GM23338 (cell line): ENCODE data around the gene ZNRF2. TPM values are rescaled to one million over a fixed set of nuclear protein-coding genes. Genes with fewer than 3 reads are reported as not detected.
A peak's percentile ranks its signal among the peaks of the same experiment; 100 is the strongest.

Source experiments
- ATAC-seq: fragments of 200-7000 bp; cut with Tn5 transposase; 3 replicates; pipeline ENCODE4 v1.9.1; 2020
- DNase-seq: peaks from one replicate; pipeline ENCODE4 v3.0.0-alpha.2; 2015; ENCODE audit warnings: low spot score
- H2AFZ ChIP-seq: fragments of 200-600 bp; sonication (generic); 2 replicates; pipeline ENCODE4 v1.8.0; 2016; ENCODE audit warnings: antibody characterized with exemption, mild to moderate bottlenecking, moderate library complexity
- H3F3A ChIP-seq: fragments of 200-600 bp; sonication (generic); replicated peaks from 2 replicates; pipeline ENCODE4 v1.8.0; 2017; ENCODE audit warnings: antibody characterized with exemption, mixed run types, low read depth
- H3K27ac ChIP-seq: fragments of 200-600 bp; sonication (generic); 2 replicates; pipeline ENCODE4 v1.6.1; 2016; ENCODE audit warnings: low read depth
- H3K27me3 ChIP-seq: fragments of 200-600 bp; sonication (generic); 2 replicates; pipeline ENCODE4 v1.8.0; 2016; ENCODE audit warnings: mild to moderate bottlenecking, mixed run types, moderate library complexity; ENCODE audit not compliant: insufficient read depth
- H3K36me3 ChIP-seq: fragments of 200-600 bp; sonication (generic); 2 replicates; pipeline ENCODE4 v1.8.0; 2016; ENCODE audit warnings: mild to moderate bottlenecking; ENCODE audit not compliant: insufficient read depth
- H3K4me1 ChIP-seq: fragments of 200-600 bp; sonication (generic); 2 replicates; pipeline ENCODE4 v1.8.0; 2016; ENCODE audit warnings: mild to moderate bottlenecking, moderate library complexity; ENCODE audit not compliant: insufficient read depth
- H3K4me2 ChIP-seq: fragments of 200-600 bp; sonication (generic); 2 replicates; pipeline ENCODE4 v1.7.1; 2017; ENCODE audit warnings: mixed run types
- H3K4me3 ChIP-seq: fragments of 200-600 bp; sonication (generic); 2 replicates; pipeline ENCODE4 v1.6.1; 2016; ENCODE audit warnings: mixed run types
- H3K79me2 ChIP-seq: fragments of 200-600 bp; sonication (generic); replicated peaks from 2 replicates; pipeline ENCODE4 v1.8.0; 2017; ENCODE audit warnings: mild to moderate bottlenecking; ENCODE audit not compliant: insufficient read depth
- H3K9me2 ChIP-seq: fragments of 200-600 bp; sonication (generic); 2 replicates; pipeline ENCODE4 v1.8.0; 2017; ENCODE audit not compliant: insufficient read depth
- H4K20me1 ChIP-seq: fragments of 200-600 bp; sonication (generic); replicated peaks from 2 replicates; pipeline ENCODE4 v1.8.0; 2017; ENCODE audit warnings: mild to moderate bottlenecking; ENCODE audit not compliant: insufficient read depth
- H3K27ac Mint-ChIP-seq: 2 replicates; pipeline ENCODE4 v1.8.0; 2020; ENCODE audit warnings: inconsistent platforms, mild to moderate bottlenecking, moderate library complexity, mixed read lengths
- H3K27me3 Mint-ChIP-seq: 3 replicates; pipeline ENCODE4 v1.8.0; 2022; ENCODE audit warnings: low read depth, mild to moderate bottlenecking, moderate library complexity, mixed read lengths, inconsistent platforms; ENCODE audit not compliant: insufficient read depth, poor library complexity
- H3K36me3 Mint-ChIP-seq: 3 replicates; pipeline ENCODE4 v1.8.0; 2021; ENCODE audit warnings: low read depth, mild to moderate bottlenecking, inconsistent platforms, moderate library complexity, mixed read lengths
- H3K4me1 Mint-ChIP-seq: 3 replicates; pipeline ENCODE4 v1.8.0; 2020; ENCODE audit warnings: mild to moderate bottlenecking, inconsistent platforms, mixed read lengths
- H3K4me3 Mint-ChIP-seq: 3 replicates; pipeline ENCODE4 v1.8.0; 2021; ENCODE audit warnings: moderate library complexity, mild to moderate bottlenecking, inconsistent platforms, mixed read lengths
- H3K9me3 Mint-ChIP-seq: 3 replicates; pipeline ENCODE4 v1.8.0; 2020; ENCODE audit warnings: moderate library complexity, mild to moderate bottlenecking, inconsistent platforms, mixed read lengths
- CREB1 ChIP-seq: fragments of 250-450 bp; sonication (Bioruptor Pico); IDR thresholded peaks from 2 replicates; pipeline ENCODE4 v1.5.0; 2020; ENCODE audit warnings: low read depth, mild to moderate bottlenecking, moderate library complexity
- ETS1 ChIP-seq: IDR thresholded peaks from 2 replicates; pipeline ENCODE4 v1.6.1; 2016; ENCODE audit warnings: antibody characterized with exemption
- EZH2phosphoT487 ChIP-seq: fragments of 200-600 bp; sonication (generic); IDR thresholded peaks from one replicate; pipeline ENCODE4 v1.8.1; 2018; ENCODE audit warnings: antibody characterized with exemption; ENCODE audit not compliant: unreplicated experiment
- JUNB ChIP-seq: IDR thresholded peaks from one replicate; pipeline ENCODE4 v1.6.1; 2016; ENCODE audit warnings: antibody characterized with exemption; ENCODE audit not compliant: unreplicated experiment
- NANOG ChIP-seq: IDR thresholded peaks from 2 replicates; pipeline ENCODE4 v1.6.1; 2016; ENCODE audit warnings: antibody characterized with exemption, borderline replicate concordance
- REST ChIP-seq: IDR thresholded peaks from one replicate; pipeline ENCODE4 v1.6.1; 2018; ENCODE audit warnings: antibody characterized with exemption; ENCODE audit not compliant: unreplicated experiment
- STAT1 ChIP-seq: IDR thresholded peaks from one replicate; pipeline ENCODE4 v1.6.1; 2016; ENCODE audit warnings: antibody characterized with exemption; ENCODE audit not compliant: unreplicated experiment
- ZNF114 ChIP-seq: fragments of 250-450 bp; sonication (Bioruptor Pico); IDR thresholded peaks from 2 replicates; pipeline ENCODE4 v1.5.0; 2020; ENCODE audit warnings: mild to moderate bottlenecking, moderate library complexity
- ZNF331 ChIP-seq: fragments of 250-450 bp; sonication (Bioruptor Pico); IDR thresholded peaks from 2 replicates; pipeline ENCODE4 v1.5.0; 2020; ENCODE audit warnings: low read depth, mild to moderate bottlenecking, moderate library complexity
- ZNF462 ChIP-seq: fragments of 250-450 bp; sonication (Bioruptor Pico); IDR thresholded peaks from 2 replicates; pipeline ENCODE4 v1.5.0; 2020; ENCODE audit warnings: mild to moderate bottlenecking, moderate library complexity
- polyA plus RNA-seq: library from polyadenylated mRNA; unstranded; fragments of >200 nt; fragmentation: Nextera tagmentation; extraction: Ambion mirVana; gene quantifications from 2 replicates; pipeline ENCODE4 v1.2.1, GENCODE V29; 2016
- total RNA-seq: library from RNA; depleted of rRNA; stranded (reverse); fragments of >200 nt; shearing (Covaris generic); gene quantifications from 2 replicates; pipeline ENCODE4 v1.2.3, GENCODE V29; 2014

ZNRF2 gene
- total and polyA plus RNA-seq, 2 experiments from 2014 or later: 6.0 to 34.7 TPM

GRCh38 chr7:30238721-30239441, 45.5 kb upstream of the ZNRF2 start:
- peak overlapping the region; percentile 5; the same call in 1 of the 2 replicates for H2AFZ ChIP-seq
- no peak for DNase-seq
- H3K36me3 ChIP-seq: no peaks in the 10 kb centered on the region
- no peak overlapping the region for H3K27ac ChIP-seq
- peaks cover 15% of the 10 kb centered on the region for H3K9me2 ChIP-seq
- no peaks in the 10 kb centered on the region for H3K27me3 ChIP-seq
- TF ChIP-seq NANOG: no peak
- H3F3A ChIP-seq: no peaks in the 10 kb centered on the region
- no peaks in the 10 kb centered on the region for H3K27me3 Mint-ChIP-seq
- no peaks in the 10 kb centered on the region for H4K20me1 ChIP-seq
- no peaks in the 10 kb centered on the region for H3K4me1 ChIP-seq
- H3K4me1 Mint-ChIP-seq: no peaks in the 10 kb centered on the region
- no peak overlapping the region for H3K27ac Mint-ChIP-seq
- no peak for ATAC-seq
- H3K4me3 Mint-ChIP-seq: no peak overlapping the region
- no peaks in the 10 kb centered on the region for H3K9me3 Mint-ChIP-seq
- no peak overlapping the region for H3K4me2 ChIP-seq
- no peaks in the 10 kb centered on the region for H3K36me3 Mint-ChIP-seq
- no peaks in the 10 kb centered on the region for H3K79me2 ChIP-seq
- no peak overlapping the region for H3K4me3 ChIP-seq

GRCh38 chr7:30240106-30240800, 44.1 kb upstream of the ZNRF2 start:
- Histone ChIP-seq H2AFZ (no peak overlapping the region), H3K4me3 (no peak overlapping the region), H4K20me1 (no peaks in the 10 kb centered on the region), H3K4me2 (no peak overlapping the region), H3F3A (no peaks in the 10 kb centered on the region), H3K4me1 (no peaks in the 10 kb centered on the region), H3K36me3 (no peaks in the 10 kb centered on the region), H3K27ac (no peak overlapping the region), H3K27me3 (no peaks in the 10 kb centered on the region), H3K79me2 (no peaks in the 10 kb centered on the region), H3K9me2 (peaks cover 15% of the 10 kb centered on the region)
- DNase-seq (no peak), ATAC-seq (no peak)
- H3K27ac Mint-ChIP-seq: no peak overlapping the region
- H3K36me3 Mint-ChIP-seq: no peaks in the 10 kb centered on the region
- H3K9me3 Mint-ChIP-seq: no peaks in the 10 kb centered on the region
- no peak overlapping the region for H3K4me3 Mint-ChIP-seq
- no peaks in the 10 kb centered on the region for H3K4me1 Mint-ChIP-seq
- peaks cover 2% of the 10 kb centered on the region for H3K27me3 Mint-ChIP-seq
- no peak for TF ChIP-seq REST
- no peak for TF ChIP-seq ETS1
- no peak for TF ChIP-seq STAT1
- TF ChIP-seq EZH2phosphoT487: no peak
- no peak for TF ChIP-seq ZNF462
- no peak for TF ChIP-seq ZNF331 (CRISPR knock-in tag)
- TF ChIP-seq ZNF114: no peak
- TF ChIP-seq JUNB: no peak
- TF ChIP-seq CREB1: no peak
- TF ChIP-seq NANOG: no peak
